ENCODE measurements around the gene C1QL2. TPM values are rescaled to one million over a fixed set of nuclear protein-coding genes. Genes with fewer than 3 reads are reported as not detected.

The C1QL2 gene
- polyA plus RNA-seq, 3 donors from 2014 or later = not detected

DNA sequence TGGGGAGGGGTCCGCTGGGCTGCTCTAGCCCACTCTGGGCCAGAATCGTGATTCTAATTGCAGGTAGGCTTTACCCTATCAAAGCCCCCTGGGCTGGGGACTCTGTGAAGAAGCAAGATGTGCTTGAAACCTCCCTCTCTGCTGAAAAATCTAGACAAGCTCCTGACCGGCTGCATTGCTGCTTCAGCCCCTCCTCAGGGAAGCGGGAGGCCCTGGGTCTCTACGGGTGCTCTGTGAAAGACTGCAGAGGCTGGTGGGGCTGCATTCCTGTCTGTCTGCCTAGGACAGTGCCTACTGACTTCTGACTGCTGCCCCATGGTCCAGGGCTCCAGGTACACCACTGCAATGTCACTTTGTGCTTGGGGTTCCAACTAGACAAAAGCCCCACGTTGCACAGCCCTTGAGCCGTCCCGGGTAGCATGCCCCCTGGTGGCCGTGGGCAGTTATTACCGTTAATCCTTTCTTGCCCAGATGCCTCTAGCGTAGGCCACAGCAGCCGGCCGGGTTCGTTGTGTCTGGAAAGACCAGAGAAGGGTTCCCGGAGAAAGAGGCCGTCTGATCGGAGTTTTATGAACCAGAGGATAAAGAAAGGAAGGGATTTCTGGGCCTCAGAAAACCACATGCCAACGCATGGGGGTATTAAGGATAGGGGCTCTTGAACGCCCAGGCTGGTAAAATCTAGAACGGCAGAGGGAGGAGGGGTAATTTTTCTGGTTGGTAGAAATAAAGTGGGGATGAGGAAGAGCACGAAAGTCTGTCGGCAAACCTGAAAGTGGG is 15.9 kb upstream of the C1QL2 start:
- Mint-ChIP-seq H3K27ac (no peak overlapping the region), H3K27me3 (ENCODE audit: low read depth in 3 of 3) (peaks cover 0 to 5% (median 0%) of the 10 kb centered on the region in 3 donors), H3K4me1 (no peaks in the 10 kb centered on the region), H3K36me3 (no peaks in the 10 kb centered on the region), H3K9me3 (no peaks in the 10 kb centered on the region), H3K4me3 (no peak overlapping the region)
- DNase-seq = peak; percentile 10 to 35 (median 24)

DNA sequence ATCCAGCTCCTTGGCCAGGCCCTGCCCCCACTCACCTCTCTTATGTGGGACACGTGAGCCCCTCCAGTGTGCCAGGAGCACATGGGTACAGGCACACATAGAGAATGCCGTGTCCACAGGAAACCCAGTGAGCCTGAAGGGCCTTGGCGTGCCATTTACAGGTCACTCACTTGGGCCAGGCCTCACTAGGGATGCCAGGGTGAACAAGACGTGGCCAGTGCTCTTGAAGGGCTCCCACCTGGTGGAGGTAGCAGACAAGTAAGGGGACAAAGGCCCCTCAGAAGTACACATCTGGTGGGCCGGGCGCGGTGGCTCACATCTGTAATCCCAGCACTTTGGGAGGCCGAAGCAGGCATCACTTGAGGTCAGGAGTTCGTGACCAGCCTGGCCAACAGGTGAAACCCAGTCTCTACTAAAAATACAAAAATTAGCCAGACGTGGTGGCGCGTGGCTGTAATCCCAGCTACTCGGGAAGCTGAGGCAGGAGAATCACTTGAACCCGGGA is 15.1 kb upstream of the C1QL2 start:
- Mint-ChIP-seq H3K27ac (no peak overlapping the region), H3K4me1 (no peaks in the 10 kb centered on the region), H3K27me3 (ENCODE audit: low read depth in 3 of 3) (peaks cover 0 to 5% (median 0%) of the 10 kb centered on the region in 3 donors), H3K36me3 (no peaks in the 10 kb centered on the region), H3K4me3 (no peak overlapping the region), H3K9me3 (no peaks in the 10 kb centered on the region)
- DNase-seq = no peak

DNA sequence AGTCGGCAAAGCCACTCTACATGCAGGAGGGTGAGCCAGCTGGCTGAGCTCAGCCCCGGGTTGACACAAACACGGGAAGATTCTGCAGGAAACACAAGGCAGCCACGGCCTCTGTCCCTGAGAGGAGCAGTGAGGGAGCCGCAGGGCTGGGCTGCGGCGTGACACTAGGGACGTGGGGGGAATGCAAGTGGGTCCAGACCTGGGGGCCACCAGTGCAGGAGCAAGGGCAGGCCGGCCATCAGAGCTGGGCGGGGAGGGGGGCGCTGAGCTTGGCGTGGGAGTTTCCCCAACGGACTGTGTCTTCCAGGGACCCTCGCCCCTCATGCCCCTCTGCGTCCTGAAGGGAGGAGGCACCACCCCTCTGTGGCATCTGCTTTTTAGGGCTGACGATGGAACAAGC is 12.0 kb upstream of the C1QL2 start:
- Mint-ChIP-seq H3K4me3 (no peak overlapping the region), H3K4me1 (no peaks in the 10 kb centered on the region), H3K36me3 (no peaks in the 10 kb centered on the region), H3K27me3 (ENCODE audit: low read depth in 3 of 3) (peaks cover 4 to 8% (median 6%) of the 10 kb centered on the region in 3 donors), H3K27ac (no peak overlapping the region), H3K9me3 (no peaks in the 10 kb centered on the region)
- no peak for DNase-seq

DNA sequence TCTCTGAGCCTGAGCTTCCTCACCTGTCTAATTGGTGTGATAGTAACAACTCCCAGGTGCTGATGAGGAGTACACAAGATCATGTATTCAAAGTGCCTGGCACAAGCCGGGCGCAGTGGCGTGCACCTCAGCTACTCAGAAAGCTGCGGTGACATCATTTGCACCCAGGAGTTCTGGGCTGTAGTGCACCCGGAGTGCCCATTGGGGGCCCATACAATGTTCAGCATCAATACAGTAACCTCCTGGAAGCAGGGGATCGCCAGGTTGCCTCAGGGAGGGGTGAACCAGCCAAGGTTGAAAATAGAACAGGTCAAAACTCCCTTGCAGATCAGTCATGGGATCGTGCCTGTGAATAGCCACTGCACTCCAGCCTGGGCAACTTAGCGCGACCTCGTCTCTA is 11.2 kb upstream of the C1QL2 start:
- H3K4me3 Mint-ChIP-seq = no peak overlapping the region
- H3K36me3 Mint-ChIP-seq = no peaks in the 10 kb centered on the region
- DNase-seq = no peak
- H3K27ac Mint-ChIP-seq = no peak overlapping the region
- H3K4me1 Mint-ChIP-seq = no peaks in the 10 kb centered on the region
- no peaks in the 10 kb centered on the region for H3K9me3 Mint-ChIP-seq
- peaks cover 6 to 11% (median 7%) of the 10 kb centered on the region in 3 donors for H3K27me3 Mint-ChIP-seq (ENCODE audit: low read depth in 3 of 3)

DNA sequence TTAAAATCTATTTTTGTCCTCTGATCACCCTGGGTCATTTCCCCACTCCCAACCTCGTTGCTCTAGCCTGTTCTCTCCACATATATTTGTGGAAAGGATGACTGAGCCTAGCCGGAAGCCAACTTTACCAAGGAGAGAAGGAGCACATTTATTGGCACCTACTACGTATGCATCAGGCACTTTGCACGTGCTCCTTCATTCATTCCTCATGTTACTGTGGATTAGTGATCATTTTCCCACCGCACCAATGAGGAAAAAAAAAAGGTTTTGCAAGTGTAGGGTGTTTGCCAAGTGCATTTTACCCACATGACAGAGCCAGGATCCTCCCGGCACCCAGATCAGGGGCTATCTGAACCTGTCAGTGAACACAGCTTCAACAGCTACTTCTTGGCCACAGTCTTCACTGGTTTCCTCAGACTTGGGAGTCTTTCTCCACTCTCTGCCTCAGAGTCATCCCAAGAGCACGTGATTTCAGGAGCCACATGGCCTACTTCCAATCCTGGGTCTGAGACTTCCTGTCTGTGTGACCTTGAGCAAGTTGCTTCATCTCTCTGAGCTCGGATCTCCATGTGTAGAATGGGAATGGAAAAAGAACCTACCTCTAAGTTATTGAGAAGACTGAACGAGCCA is 1.9 kb upstream of the C1QL2 start:
- H3K36me3 Mint-ChIP-seq = no peaks in the 10 kb centered on the region
- peaks cover 10 to 19% (median 19%) of the 10 kb centered on the region in 3 donors for H3K27me3 Mint-ChIP-seq (ENCODE audit: low read depth in 3 of 3)
- H3K9me3 Mint-ChIP-seq = no peaks in the 10 kb centered on the region
- no peak overlapping the region for H3K4me3 Mint-ChIP-seq
- no peak for DNase-seq
- H3K27ac Mint-ChIP-seq = no peak overlapping the region
- H3K4me1 Mint-ChIP-seq = no peaks in the 10 kb centered on the region

DNA sequence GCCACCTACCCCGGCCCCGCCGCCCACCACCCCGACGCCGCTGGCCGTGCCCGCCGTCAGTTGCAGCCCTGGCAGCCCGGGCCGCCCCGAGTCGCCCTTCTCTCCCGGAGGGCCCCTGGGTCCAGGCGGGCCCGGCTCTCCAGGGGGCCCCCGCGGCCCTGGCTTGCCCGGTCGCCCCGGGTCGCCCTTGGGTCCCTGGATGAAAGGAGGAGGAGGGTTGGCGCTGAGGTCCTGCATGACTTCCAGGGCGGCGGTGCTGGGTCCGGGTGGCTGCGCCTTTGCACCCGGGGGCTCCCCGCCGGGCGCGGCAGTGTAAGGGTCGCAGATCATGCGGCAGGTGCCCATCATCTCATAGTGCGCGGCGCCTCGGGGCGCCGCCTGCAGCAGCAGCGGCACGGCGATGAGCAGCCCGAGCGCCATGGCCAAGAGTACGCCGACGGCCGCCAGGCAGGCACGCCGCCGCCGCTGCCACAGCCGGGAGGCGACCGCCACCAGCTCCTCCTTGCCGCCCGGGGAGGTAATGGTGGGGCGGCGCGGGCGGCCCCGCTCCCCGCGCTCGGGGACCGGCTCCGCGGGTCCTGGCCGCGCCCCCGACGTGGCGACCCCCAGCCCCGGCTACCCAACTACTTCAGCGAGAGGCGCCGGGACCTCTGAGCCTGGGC is 570 bp downstream of the C1QL2 start:
- no peak for DNase-seq
- Mint-ChIP-seq H3K4me3 (no peak overlapping the region), H3K9me3 (no peaks in the 10 kb centered on the region), H3K27me3 (ENCODE audit: low read depth in 3 of 3) (peaks cover 13 to 26% (median 16%) of the 10 kb centered on the region in 3 donors), H3K36me3 (no peaks in the 10 kb centered on the region), H3K4me1 (no peaks in the 10 kb centered on the region), H3K27ac (no peak overlapping the region)

DNA sequence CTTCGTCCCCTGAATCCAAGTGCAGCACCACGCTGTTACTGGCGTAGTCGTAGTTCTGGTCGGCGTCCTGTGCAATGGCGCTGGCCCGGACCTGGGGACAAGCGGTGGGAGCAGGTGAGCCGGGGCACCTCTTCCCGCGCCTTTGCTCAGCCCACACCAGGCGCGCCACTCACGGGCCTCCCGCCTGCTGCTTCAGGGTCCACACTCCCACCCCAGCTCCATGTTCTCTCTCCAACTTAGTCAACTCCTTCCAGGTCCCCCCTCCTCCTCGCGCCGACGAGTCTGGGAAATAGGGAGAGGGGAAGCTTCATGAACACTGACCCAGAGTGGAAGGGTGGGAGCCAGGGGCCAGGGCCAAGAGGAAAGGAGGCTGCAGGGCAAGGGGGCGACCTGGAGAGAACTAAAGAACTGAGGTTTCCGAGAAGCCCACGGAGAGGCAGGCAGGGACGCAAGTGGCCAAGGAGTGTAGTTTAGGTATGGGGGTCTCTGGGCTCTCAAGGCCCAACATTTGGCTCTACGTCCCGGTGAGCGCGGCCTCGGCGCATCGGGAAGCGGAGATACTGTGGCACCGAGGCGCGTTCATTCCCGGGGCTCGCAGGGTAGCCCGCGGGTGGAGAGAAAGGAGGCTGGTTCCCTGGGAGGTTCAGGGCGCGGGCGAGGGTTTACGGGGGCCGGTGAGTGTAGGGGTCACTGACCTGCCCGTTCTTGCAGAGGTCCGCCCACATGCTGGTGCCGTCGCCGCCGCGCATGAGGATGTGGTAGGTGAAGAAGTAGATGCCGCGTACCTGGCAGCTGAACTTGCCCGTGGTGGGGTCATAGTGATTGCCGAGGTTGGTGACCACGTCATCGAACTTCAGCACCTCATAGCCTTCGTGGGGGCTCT is 1.4 kb downstream of the C1QL2 start:
- H3K27ac Mint-ChIP-seq = no peak overlapping the region
- DNase-seq = no peak
- no peaks in the 10 kb centered on the region for H3K36me3 Mint-ChIP-seq
- no peak overlapping the region for H3K4me3 Mint-ChIP-seq
- H3K9me3 Mint-ChIP-seq = no peaks in the 10 kb centered on the region
- H3K4me1 Mint-ChIP-seq = no peaks in the 10 kb centered on the region
- H3K27me3 Mint-ChIP-seq (ENCODE audit: low read depth in 3 of 3) = peaks cover 13 to 25% (median 16%) of the 10 kb centered on the region in 3 donors

DNA sequence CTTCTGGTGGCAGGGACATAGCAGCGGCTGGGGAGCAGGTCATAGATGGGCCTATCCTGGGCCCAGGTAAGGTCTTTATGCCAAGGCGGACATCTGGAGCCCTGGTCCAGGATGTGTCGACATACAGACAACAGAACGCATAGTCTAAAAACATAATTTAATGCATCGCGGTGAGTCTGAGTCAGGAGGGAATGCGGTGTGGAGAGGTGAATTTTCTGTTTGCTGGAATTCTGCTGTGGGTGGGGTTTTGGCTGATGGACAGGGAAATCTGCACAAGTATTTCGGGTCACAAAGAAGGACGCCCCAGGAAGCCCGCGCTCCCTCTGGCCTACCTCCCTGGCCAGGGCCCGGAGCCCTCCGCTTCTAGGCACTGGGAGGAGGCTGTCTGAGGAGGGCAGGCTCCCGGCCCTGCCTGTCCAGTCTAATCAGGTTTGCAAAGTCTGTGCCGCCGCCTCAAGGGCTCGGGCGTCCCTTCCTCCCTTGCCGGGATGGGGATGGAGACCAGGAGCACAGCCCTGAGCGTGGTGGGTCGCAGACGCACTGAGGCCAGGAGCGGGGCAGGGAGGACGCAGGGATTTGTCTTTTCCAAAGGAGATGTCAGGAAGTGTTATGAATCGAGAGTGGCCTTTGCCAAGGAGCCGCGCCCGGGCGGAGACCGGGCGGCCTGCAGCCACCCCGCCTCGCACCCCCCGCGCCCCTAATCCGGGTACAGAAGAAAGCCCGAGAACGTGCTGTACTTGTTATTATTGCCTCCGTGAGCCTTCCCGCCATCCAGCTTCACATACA is 2.3 kb downstream of the C1QL2 start:
- H3K36me3 Mint-ChIP-seq = no peaks in the 10 kb centered on the region
- H3K4me1 Mint-ChIP-seq = no peaks in the 10 kb centered on the region
- H3K4me3 Mint-ChIP-seq = no peak overlapping the region
- H3K9me3 Mint-ChIP-seq = no peaks in the 10 kb centered on the region
- H3K27ac Mint-ChIP-seq = no peak overlapping the region
- no peak for DNase-seq
- peaks cover 9 to 25% (median 16%) of the 10 kb centered on the region in 3 donors for H3K27me3 Mint-ChIP-seq (ENCODE audit: low read depth in 3 of 3)

DNA sequence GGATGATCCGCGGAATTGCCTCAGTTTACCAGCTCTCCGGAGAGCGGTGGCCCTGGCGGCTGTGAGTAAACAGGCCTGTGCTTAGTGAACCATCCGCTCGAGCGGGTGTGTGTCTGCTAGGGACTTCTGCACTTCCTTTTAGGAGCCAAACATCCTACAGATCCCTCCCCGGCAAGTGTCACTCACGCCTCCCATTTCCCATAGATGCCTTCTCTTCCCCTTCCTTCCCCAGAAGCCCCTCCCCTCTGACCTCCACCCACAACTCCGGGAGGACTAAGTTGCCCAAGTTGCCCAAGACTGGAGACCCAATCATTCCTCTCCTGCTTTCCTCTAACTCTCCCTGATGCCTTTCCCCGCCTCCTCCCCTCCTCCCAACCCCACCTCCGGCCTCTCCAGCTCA is 2.9 kb downstream of the C1QL2 start:
- Mint-ChIP-seq H3K9me3 (no peaks in the 10 kb centered on the region), H3K36me3 (no peaks in the 10 kb centered on the region), H3K4me3 (no peak overlapping the region), H3K4me1 (no peaks in the 10 kb centered on the region), H3K27me3 (ENCODE audit: low read depth in 3 of 3) (peaks cover 7 to 25% (median 16%) of the 10 kb centered on the region in 3 donors), H3K27ac (no peak overlapping the region)
- no peak for DNase-seq

DNA sequence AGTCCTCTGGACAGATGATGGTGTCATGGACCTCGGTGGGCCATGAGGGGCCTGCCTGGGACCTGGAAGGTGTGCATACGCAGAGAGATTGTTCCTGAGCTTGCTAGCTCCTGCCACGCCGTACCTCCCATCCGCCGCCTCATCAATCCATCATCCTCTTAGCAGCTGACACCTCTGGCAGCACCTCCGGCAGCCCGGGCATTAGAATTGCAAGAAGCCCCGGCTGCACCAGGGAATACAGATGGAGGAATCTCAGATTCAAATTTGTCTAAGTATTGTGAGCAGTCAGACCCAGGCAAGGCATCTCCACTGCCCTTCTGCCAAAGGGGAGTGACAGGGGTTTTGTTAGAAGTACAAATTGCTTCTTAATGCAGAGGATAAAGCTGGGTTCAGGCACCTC is 4.5 kb downstream of the C1QL2 start:
- Mint-ChIP-seq H3K4me3 (no peak overlapping the region), H3K27ac (no peak overlapping the region), H3K4me1 (no peaks in the 10 kb centered on the region), H3K27me3 (ENCODE audit: low read depth in 3 of 3) (peaks cover 5 to 24% (median 13%) of the 10 kb centered on the region in 3 donors), H3K36me3 (no peaks in the 10 kb centered on the region), H3K9me3 (no peaks in the 10 kb centered on the region)
- no peak for DNase-seq

DNA sequence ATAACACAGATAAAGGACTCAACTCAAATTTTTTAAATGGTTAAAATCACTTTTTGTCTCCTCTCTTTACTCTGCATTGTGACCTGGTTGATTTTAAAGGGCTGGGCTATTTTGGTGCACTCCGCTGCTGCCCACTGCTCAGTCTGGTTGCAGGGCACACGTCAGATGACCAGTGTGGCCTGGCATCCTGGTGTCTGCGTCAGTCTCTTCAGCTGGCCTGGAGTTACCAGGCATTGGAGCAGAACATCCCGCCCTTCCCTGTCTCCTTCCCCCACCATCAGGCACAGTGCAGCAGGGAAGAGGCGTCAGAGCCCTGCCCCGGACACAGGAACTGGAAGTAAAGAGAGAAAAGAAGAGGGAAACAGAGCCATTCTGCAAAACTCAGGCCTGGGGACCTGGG is 8.9 kb downstream of the C1QL2 start:
- Mint-ChIP-seq H3K27me3 (ENCODE audit: low read depth in 3 of 3) (peaks cover 3 to 11% (median 4%) of the 10 kb centered on the region in 3 donors), H3K9me3 (no peaks in the 10 kb centered on the region), H3K4me1 (no peaks in the 10 kb centered on the region), H3K27ac (no peak overlapping the region), H3K36me3 (no peaks in the 10 kb centered on the region), H3K4me3 (no peak overlapping the region)
- no peak for DNase-seq

DNA sequence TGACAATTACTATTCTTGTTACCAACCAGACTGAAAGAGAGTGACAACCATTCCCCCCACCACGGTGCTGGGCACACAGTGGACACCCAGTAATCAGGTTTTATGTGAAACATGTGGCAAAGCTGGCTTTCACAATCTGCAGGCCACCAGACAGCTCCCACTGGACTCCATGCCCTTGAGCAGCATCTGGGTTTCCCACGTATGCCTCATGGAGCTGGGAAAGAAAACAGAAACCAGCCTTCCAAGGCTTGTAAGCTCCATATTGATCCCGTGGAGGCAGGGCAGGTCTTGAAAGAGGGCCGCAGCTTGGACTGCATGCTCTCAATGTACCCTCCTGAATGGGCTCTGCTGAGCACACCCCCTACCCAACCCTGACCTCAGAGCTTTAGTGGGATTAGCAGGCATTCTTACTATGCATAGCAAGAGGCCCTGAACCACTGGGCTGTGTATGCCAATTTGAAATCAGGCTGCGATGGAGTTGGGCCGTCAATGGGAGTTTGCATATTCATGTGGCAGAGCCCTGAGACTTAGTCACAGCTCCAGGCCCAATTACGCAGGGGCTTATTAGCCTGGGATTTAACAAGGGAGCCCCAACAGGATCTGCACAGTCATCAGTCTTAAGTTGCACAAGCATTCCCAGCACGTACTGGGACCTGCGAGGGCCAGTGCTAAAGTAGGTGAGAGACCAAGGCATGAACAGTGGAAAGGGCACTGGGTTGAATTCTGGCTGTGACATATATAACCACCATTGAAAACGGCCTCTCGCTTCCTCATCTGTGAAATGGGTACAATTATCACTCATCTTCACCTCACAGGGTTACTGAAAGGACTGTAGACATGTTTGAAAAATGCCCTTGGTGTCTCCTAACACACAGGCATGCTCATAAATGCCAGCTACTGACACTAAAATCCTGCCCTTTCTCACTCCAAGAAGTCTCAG is 10.5 kb downstream of the C1QL2 start:
- Mint-ChIP-seq H3K36me3 (no peaks in the 10 kb centered on the region), H3K27me3 (ENCODE audit: low read depth in 3 of 3) (peaks cover under 1 to 5% (median 4%) of the 10 kb centered on the region in 3 donors), H3K4me3 (no peak overlapping the region), H3K27ac (no peak overlapping the region), H3K9me3 (no peaks in the 10 kb centered on the region), H3K4me1 (no peaks in the 10 kb centered on the region)
- no peak for DNase-seq
